ENCODE results near the gene GATB. TPM values are rescaled to one million over a fixed set of nuclear protein-coding genes. Genes with fewer than 3 reads are reported as not detected.
A peak's percentile ranks its signal among the peaks of the same experiment; 100 is the strongest.

The GATB gene
- polyA plus RNA-seq, 3 donors, result 5.5 to 12.2 (median 9.0) TPM

DNA sequence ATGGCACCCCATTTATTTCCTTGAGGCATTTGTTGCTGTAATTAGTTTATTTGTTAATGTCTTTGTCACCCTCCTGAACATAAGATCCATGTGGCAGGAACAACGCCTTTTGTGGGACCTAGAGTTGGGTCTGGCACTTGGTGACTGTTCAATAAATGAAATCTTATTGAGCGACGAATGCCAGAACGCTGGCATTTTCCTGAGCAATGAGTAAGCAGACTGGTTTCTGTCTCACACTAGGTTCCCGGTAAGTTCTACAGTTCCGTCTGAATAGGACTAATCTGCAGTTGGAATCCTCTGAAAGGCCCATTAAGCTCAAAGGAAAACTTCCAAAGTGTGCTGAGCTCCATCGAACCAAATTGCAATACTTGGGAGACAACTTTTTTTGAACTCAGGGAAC is 49.2 kb downstream of the GATB start:
- no peaks in the 10 kb centered on the region for H3K79me2 ChIP-seq (ENCODE audit: insufficient read depth, low read length)

DNA sequence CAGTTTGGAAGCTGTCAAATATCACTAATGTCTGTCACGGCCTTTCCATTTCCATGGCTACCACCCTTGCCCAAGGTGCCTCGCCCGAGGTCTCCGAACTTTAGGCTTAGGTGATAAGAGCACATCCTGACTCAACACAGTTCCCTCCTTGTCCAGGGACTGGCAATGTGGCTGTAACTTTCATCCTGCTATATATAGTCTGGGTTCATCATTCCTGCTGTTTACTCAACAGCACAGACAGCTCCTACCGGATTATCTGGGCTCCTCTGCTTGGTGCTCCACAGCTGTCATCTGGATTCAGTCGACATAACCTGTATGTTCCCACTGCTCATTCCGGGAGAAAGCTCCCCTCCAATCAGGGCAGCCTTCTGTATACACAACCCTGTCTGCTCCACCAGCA is 51.2 kb downstream of the GATB start:
- peak overlapping the region in 1 of 7 donors; percentile 35 for H3K27ac Mint-ChIP-seq
- Histone ChIP-seq H3K9me3 (replicated peaks in 1 of 2; ENCODE audit: control insufficient read depth in 1 of 2, insufficient read depth in 1 of 2, low read length in 2 of 2) (no peaks in the 10 kb centered on the region), H3K9ac (ENCODE audit: insufficient read depth, low read length, poor library complexity, severe bottlenecking) (no peak overlapping the region), H4K20me1 (ENCODE audit: insufficient read depth, low read length) (no peaks in the 10 kb centered on the region), H3K27me3 (ENCODE audit: control insufficient read depth in 2 of 2, insufficient read depth in 2 of 2, low read length in 2 of 2) (no peaks in the 10 kb centered on the region), H3K4me1 (ENCODE audit: control insufficient read depth in 1 of 2, insufficient read depth in 2 of 2, low read length in 2 of 2) (no peaks in the 10 kb centered on the region), H2AFZ (ENCODE audit: insufficient read depth, low read depth, low read length, poor library complexity, severe bottlenecking) (no peak overlapping the region), H3K36me3 (replicated peaks in 1 of 2; ENCODE audit: control insufficient read depth in 1 of 2, insufficient read depth in 2 of 2, low read length in 2 of 2) (peaks cover 19 to 54% of the 10 kb centered on the region in 2 donors), H3K27ac (ENCODE audit: low read depth in 1 of 2, low read length in 2 of 2) (no peak overlapping the region), H3K79me2 (ENCODE audit: insufficient read depth, low read length) (no peaks in the 10 kb centered on the region), H3K4me2 (replicated peaks; ENCODE audit: extremely low read depth, low read length, poor library complexity, severe bottlenecking) (no peak overlapping the region), H3K4me3 (replicated peaks in 1 of 3; ENCODE audit: low read depth in 2 of 3, low read length in 3 of 3) (no peak overlapping the region)
- intact Hi-C loops (cut with micrococcal nuclease), result no loop called here
- 96% methylated on average over 7 of the region's 7 CpGs for WGBS (ENCODE audit: insufficient coverage)
- H3K9me3 Mint-ChIP-seq, result no peaks in the 10 kb centered on the region
- TF ChIP-seq, protein P1, sequence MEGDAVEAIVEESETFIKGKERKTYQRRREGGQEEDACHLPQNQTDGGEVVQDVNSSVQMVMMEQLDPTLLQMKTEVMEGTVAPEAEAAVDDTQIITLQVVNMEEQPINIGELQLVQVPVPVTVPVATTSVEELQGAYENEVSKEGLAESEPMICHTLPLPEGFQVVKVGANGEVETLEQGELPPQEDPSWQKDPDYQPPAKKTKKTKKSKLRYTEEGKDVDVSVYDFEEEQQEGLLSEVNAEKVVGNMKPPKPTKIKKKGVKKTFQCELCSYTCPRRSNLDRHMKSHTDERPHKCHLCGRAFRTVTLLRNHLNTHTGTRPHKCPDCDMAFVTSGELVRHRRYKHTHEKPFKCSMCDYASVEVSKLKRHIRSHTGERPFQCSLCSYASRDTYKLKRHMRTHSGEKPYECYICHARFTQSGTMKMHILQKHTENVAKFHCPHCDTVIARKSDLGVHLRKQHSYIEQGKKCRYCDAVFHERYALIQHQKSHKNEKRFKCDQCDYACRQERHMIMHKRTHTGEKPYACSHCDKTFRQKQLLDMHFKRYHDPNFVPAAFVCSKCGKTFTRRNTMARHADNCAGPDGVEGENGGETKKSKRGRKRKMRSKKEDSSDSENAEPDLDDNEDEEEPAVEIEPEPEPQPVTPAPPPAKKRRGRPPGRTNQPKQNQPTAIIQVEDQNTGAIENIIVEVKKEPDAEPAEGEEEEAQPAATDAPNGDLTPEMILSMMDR (IDR thresholded peaks at IDR 0.05), result no peak
- no peak overlapping the region for H3K4me3 Mint-ChIP-seq
- H3K27me3 Mint-ChIP-seq (ENCODE audit: low read depth in 3 of 3), result peaks cover 0 to 1% (median 0%) of the 10 kb centered on the region in 3 donors
- H3K4me1 Mint-ChIP-seq, result no peaks in the 10 kb centered on the region
- H3K36me3 Mint-ChIP-seq, result peaks cover 36 to 53% of the 10 kb centered on the region in 2 donors
- DNase-seq, result no peak

More for the DNA sequence above, 49.2 kb downstream of the GATB start:
- Histone ChIP-seq H3K27me3 (ENCODE audit: control insufficient read depth in 2 of 2, insufficient read depth in 2 of 2, low read length in 2 of 2) (no peaks in the 10 kb centered on the region), H3K4me3 (replicated peaks in 1 of 3; ENCODE audit: low read depth in 2 of 3, low read length in 3 of 3) (no peak overlapping the region), H3K36me3 (replicated peaks in 1 of 2; ENCODE audit: control insufficient read depth in 1 of 2, insufficient read depth in 2 of 2, low read length in 2 of 2) (peaks cover 29 to 56% of the 10 kb centered on the region in 2 donors), H3K9ac (ENCODE audit: insufficient read depth, low read length, poor library complexity, severe bottlenecking) (no peak overlapping the region), H2AFZ (ENCODE audit: insufficient read depth, low read depth, low read length, poor library complexity, severe bottlenecking) (no peak overlapping the region), H3K4me2 (replicated peaks; ENCODE audit: extremely low read depth, low read length, poor library complexity, severe bottlenecking) (no peak overlapping the region), H3K9me3 (replicated peaks in 1 of 2; ENCODE audit: control insufficient read depth in 1 of 2, insufficient read depth in 1 of 2, low read length in 2 of 2) (no peaks in the 10 kb centered on the region), H4K20me1 (ENCODE audit: insufficient read depth, low read length) (no peaks in the 10 kb centered on the region), H3K4me1 (ENCODE audit: control insufficient read depth in 1 of 2, insufficient read depth in 2 of 2, low read length in 2 of 2) (no peaks in the 10 kb centered on the region), H3K27ac (ENCODE audit: low read depth in 1 of 2, low read length in 2 of 2) (no peak overlapping the region)
- Mint-ChIP-seq H3K36me3 (peaks cover 40 to 51% of the 10 kb centered on the region in 2 donors), H3K4me3 (no peak overlapping the region), H3K9me3 (no peaks in the 10 kb centered on the region), H3K4me1 (no peaks in the 10 kb centered on the region), H3K27me3 (ENCODE audit: low read depth in 3 of 3) (peaks cover 0 to 5% (median 0%) of the 10 kb centered on the region in 3 donors), H3K27ac (no peak overlapping the region)
- TF ChIP-seq, protein P1 (IDR thresholded peaks at IDR 0.05), result no peak
- intact Hi-C loops (cut with micrococcal nuclease), result no loop called here
- DNase-seq, result no peak
- WGBS (ENCODE audit: insufficient coverage), result 95% methylated on average over 7 of the region's 7 CpGs

Measured in CD14-positive monocyte (primary cell).